HL-60/S4 treated with phorbol 12-myristate 13-acetate at 8.2 ng/mL for 4 days and 3 days (cell line): ENCODE measurements around the gene NCAN.

Experiments
- in situ Hi-C: fragments of 300-500 bp; cut with MboI; formaldehyde crosslinking; loops from 2 replicates; pipeline ENCODE4 v1.15.0; 2022; ENCODE audit warnings: low sequenced_read_pairs

The NCAN gene

GRCh38 chr19:19279062-19279612, 67.4 kb downstream of the NCAN start:
- in situ Hi-C loops: no loop called here

- in situ Hi-C loops: no loop called here
These were observed 68.1 kb downstream of the NCAN start for GRCh38 chr19:19279853-19280252.

- in situ Hi-C loops: no loop called here
These were observed 68.8 kb downstream of the NCAN start for GRCh38 chr19:19280561-19280960.

GRCh38 chr19:19285686-19286085, 73.9 kb downstream of the NCAN start:
- in situ Hi-C loops: no loop called here

- in situ Hi-C loops: no loop called here
These were observed 80.8 kb downstream of the NCAN start for GRCh38 chr19:19292607-19293006.

- in situ Hi-C loops: no loop called here
These were observed 83.2 kb downstream of the NCAN start for GRCh38 chr19:19294914-19295313.

GRCh38 chr19:19296953-19297689, 85.4 kb downstream of the NCAN start:
- in situ Hi-C loops: no loop called here

- in situ Hi-C loops: no loop called here
These were observed 86.0 kb downstream of the NCAN start for GRCh38 chr19:19297759-19298158.

- in situ Hi-C loops: no loop called here
These were observed 88.9 kb downstream of the NCAN start for GRCh38 chr19:19300613-19301012.
